Measurements from ENCODE around the gene PLVAP.
"Not testable (repeated sequence)": the region's sequence is repeated elsewhere in the genome, so short reads cannot be mapped to it uniquely, and the experiment has no call there.

PLVAP gene

GRCh38 chr19:17398902-17399527 is 21.9 kb upstream of the PLVAP start:
- DNase-seq, result no peak

- DNase-seq, result no peak
These were observed 17.8 kb upstream of the PLVAP start for GRCh38 chr19:17394891-17395415.

- DNase-seq, result no peak
These were observed 16.8 kb upstream of the PLVAP start, which contains the start of gene CCDC194 for GRCh38 chr19:17393914-17394313. CCDC194 (minus strand) TSS chr19:17394196; CDS start chr19:17394158, 38 bp downstream.

DNA sequence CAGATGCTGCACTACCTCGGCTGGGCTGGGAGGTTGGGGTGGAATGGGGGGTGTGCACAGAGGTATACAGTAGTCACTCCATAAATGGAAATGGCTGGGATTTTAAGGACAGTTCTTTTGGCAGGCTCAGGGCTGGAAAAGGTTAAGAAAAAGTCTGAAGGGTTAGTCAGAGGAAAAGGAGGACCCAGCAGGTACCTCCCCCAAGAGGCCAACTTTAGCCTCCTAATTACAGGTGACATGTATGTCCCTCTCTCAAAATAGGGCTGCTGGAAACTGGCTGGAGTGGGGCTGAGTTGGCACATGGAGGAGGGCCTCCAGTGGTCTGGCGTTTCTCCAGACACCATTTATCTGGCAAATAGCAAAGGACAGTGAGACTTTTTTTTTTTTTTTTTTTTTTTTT is 15.9 kb upstream of the PLVAP start:
- DNase-seq, result no peak

DNA sequence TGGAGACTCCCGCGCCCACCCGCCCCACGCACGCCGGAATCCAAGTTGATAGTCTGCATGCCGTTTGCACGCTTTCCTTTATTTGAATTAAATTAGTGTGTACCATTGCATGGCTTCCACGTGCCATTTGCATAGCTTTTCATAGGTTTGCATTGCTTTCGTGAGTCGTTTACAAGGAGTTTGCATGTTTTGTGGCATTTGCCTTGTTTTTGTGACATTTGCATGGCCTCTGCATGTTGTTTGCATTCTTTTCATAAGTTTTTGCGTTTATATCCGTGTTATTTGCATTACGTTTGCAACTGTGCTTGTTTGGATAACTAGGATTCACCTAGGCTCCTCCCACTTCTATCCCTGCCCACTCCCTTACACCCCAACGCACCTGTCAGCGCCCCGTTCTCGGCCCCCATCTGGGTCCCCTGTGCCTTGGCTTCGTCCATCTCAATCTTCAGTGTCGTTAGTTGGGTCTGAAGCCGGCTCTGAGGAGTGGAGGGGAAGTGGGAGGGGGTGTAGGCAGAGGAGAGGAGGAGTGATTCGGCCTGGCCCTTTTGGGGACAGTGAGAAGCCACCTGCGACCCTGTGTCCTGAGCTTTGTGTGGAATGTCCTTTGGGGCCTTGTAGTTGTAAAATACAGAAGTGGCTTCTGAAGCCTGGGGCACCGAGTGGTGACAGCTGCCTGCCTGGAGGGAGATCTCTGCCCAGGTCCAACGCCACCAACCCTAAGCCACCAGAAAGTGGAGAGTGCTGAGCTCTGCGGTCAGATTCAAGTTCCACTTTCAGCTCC is 14.4 kb upstream of the PLVAP start:
- no peak for DNase-seq

DNA sequence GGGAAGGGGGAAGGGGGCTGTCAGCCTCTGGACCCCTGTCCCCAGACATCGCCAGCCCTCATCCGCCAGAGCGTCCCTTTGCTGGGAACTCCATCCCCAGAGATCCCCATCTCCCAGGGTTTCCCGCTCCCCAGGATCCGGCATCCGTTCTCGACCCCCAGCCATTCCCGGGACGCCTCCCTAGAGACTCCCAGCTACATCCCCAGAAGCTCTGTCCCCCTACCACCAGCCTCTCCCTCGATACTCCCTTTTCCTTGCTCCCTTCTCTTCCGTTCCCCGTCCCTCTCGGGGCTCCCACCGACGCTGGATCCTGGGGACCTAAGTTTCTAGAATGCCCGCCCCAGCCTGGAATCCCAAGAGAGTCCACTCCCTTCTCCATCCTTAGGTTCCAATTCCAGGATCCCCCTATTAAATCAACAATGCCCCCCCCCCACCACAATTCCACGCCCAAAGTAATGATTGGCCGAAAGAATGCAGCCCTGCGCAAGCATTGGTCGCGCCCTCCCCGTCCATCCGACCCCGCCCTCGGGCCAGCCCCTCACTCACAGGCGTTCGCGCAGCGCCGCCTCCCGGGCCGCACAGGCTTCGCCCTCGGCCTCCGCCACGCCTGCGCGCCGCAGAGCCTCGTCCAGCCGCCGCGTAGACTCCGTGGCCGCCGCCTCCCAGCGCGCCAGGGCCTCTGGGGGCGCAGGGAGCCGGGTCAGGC is 13.7 kb upstream of the PLVAP start:
- peak; percentile 18 for DNase-seq

GRCh38 chr19:17389957-17390664 is 13.0 kb upstream of the PLVAP start:
- no peak for DNase-seq

GRCh38 chr19:17389288-17389687 is 12.1 kb upstream of the PLVAP start:
- no peak for DNase-seq

DNA sequence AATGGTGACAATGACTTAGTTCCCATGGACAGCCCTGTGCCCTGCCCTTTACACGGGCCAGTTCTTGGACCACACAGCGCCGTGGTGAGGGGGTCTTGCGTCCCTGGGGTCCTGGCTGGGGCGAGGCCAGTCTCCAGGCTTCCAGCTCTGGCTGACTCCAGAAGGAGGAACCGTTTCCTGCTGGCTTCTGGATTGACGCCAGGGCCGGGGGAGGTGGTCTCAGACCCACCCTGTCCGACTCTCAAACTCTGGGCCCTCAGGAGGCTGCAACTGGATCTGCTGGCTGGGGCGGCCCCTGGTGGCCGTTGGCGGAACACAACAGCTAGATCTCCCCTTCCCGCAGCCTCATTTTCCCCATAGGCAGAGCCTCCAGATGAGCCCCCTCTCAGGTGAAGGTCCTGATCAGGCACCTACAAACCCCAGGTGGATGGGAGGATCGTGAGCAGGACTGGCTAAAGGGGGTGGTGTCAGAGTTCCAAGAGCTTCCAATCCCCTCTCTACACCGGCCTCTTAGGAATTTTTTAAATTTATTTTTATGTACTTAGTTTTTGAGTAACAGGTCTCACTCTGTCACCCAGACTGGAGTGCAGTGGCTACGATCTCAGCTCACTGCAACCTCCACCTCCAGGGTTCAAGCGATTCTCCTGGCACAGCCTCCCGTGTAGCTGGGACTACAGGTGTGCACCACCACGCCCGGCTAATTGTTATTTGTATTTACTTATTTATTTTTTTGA is 8.9 kb upstream of the PLVAP start:
- no peak for DNase-seq

GRCh38 chr19:17380426-17381138 is 3.4 kb upstream of the PLVAP start:
- no peak for DNase-seq

GRCh38 chr19:17379221-17379631 is 2.1 kb upstream of the PLVAP start:
- no peak for DNase-seq

DNA sequence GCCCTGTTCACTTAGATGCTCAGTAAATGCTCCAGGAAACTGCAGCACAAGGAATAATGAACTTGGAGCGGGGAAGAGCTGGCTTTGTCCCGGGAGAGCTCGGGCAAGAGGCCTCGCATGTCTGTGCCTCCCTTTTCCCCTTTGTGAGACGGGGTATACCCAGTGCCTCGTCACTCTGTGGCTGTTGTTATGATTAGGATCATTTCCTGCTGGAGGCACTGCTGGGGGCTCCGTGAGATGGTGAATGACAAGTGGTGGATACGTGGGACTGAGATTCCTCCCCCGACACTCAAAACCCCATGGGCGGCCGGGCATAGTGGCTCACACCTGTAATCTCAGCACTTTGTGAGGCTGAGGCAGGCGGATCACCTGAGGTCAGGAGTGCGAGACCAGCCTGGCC is 1.1 kb upstream of the PLVAP start:
- no peak for DNase-seq

GRCh38 chr19:17370026-17370587 is 7.0 kb downstream of the PLVAP start:
- DNase-seq, result no peak

GRCh38 chr19:17365361-17365760 is 11.8 kb downstream of the PLVAP start:
- no peak for DNase-seq

DNA sequence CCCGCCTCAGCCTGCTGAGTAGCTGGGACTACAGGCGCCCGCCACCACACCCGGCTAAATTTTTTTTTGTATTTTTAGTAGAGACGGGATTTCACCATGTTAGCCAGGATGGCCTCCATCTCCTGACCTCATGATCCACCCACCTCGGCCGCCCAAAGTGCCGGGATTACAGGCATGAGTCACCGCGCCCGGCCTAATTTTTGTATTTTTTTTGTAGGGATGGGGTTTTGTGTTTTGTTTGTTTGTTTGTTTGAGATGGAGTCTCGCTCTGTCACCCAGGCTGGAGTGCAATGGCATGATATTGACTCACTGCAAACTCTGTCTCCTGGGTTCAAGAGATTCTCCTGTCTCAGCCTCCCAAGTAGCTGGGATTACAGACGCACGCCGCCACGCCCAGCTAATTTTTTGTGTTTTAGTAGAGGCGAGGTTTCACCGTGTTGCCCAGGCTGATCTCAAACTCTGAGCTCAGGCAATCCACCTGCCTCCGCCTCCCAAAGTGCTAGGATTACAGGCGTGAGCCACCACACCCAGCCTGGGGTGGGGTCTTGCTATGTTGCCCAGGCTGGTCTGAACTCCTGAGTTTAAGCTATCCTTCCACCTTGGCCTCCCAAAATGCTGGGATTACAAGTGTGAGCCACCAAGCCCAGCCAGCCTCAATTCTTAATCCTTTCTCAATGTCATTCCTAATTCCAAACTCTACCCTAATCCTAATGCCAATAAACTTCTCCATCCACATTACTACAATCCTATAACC is 13.1 kb downstream of the PLVAP start:
- not testable (repeated sequence) for DNase-seq

GRCh38 chr19:17359905-17360800 is 17.0 kb downstream of the PLVAP start:
- DNase-seq, result no peak

GRCh38 chr19:17358395-17358794 is 18.7 kb downstream of the PLVAP start:
- no peak for DNase-seq

DNA sequence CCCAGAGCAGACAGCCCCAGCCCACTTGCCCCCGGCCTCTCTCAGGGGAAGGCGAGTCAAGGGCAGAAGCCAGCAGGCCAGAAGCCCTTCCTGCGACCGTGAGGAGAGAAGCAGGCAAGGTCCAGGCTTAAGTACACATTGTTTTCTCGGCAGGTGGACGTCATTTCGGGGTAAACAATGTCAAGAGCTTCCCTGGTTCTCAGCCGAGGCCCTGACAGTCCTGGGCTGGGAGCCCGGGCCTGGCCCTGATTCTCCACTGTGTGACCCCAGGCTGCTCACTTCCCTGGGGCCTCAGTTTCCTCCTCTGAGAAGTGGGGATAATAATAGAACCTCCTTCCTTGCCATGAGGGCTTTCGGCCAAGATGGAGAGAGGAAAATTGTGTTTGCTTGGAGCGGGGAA is 19.4 kb downstream of the PLVAP start:
- DNase-seq, result no peak

GRCh38 chr19:17357078-17357666 is 20.0 kb downstream of the PLVAP start:
- no peak for DNase-seq

Data from NCI-H187 treated with DMSO at 0.1 percent for 48 hours (cell line).